Measurements from ENCODE around the gene SUV39H1. TPM values are rescaled to one million over a fixed set of nuclear protein-coding genes. Genes with fewer than 3 reads are reported as not detected.
"Not testable (repeated sequence)": the region's sequence is repeated elsewhere in the genome, so short reads cannot be mapped to it uniquely, and the experiment has no call there.

SUV39H1 gene
- total and polyA plus RNA-seq, 2 donors from 2014 or later: 2.8 to 5.0 TPM

DNA sequence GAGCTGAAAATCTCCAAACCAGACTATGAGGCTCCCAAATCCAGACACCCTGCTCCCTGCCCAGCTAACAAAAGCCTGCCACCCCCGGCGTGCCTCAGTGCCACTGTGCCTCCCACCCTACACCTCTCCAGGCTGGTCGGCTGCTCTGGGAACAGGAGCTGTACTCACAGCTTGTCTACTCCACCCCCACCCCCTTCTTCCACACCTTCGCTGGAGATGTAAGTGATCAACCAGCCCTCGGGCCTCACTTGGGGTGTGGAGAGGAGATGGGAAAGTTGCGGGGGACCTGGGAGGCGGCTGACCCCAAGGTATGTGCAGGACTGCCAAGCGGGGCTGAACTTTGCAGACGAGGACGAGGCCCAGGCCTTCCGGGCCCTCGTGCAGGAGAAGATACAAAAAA lies 11.1 kb upstream of the SUV39H1 start:
- no peak for FAIRE-seq
- H3K36me3 ChIP-seq (ENCODE audit: control insufficient read depth in 2 of 3, insufficient read depth in 3 of 3, low read length in 3 of 3): no peaks in the 10 kb centered on the region
- no peak overlapping the region for H3K9ac ChIP-seq (ENCODE audit: low read length in 3 of 3)
- no peak overlapping the region for H3K27ac ChIP-seq (ENCODE audit: low read depth in 2 of 2, low read length in 2 of 2)
- intact Hi-C loops (cut with DNase I): no loop called here
- DNase-seq: no peak
- no peak overlapping the region for H3K4me3 ChIP-seq (ENCODE audit: low read length in 3 of 3)
- no peaks in the 10 kb centered on the region for H3K27me3 ChIP-seq (ENCODE audit: control insufficient read depth, insufficient read depth, low read length)
- TF ChIP-seq CTCF (IDR thresholded peaks at IDR 0.05; ENCODE audit: borderline replicate concordance, extremely low read depth, insufficient read depth): no peak
- no peaks in the 10 kb centered on the region for H3K4me1 ChIP-seq (ENCODE audit: control insufficient read depth in 2 of 3, insufficient read depth in 2 of 3, low read depth in 1 of 3, low read length in 3 of 3)
- no peaks in the 10 kb centered on the region for H3K9me3 ChIP-seq (ENCODE audit: control insufficient read depth in 2 of 3, insufficient read depth in 1 of 3, low read length in 3 of 3)

DNA sequence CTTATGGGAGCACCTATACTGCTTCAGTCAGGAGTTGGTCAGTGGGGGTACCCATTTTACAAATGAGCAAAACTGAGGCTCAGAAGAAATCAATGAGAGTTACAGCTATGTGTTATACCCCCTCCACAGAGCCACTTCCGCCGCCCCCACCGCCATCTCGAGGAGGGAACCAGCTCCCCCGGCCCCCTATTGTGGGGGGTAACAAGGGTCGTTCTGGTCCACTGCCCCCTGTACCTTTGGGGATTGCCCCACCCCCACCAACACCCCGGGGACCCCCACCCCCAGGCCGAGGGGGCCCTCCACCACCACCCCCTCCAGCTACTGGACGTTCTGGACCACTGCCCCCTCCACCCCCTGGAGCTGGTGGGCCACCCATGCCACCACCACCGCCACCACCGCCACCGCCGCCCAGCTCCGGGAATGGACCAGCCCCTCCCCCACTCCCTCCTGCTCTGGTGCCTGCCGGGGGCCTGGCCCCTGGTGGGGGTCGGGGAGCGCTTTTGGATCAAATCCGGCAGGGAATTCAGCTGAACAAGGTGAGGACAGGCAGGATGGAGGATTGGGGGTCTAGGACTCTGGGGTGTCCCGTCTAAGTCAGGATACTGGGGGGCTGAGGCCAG lies 7.9 kb upstream of the SUV39H1 start:
- no peak overlapping the region for H3K27ac ChIP-seq (ENCODE audit: low read depth in 2 of 2, low read length in 2 of 2)
- H3K36me3 ChIP-seq (ENCODE audit: control insufficient read depth in 2 of 3, insufficient read depth in 3 of 3, low read length in 3 of 3): no peaks in the 10 kb centered on the region
- no peak overlapping the region for H3K9ac ChIP-seq (ENCODE audit: low read length in 3 of 3)
- no peaks in the 10 kb centered on the region for H3K27me3 ChIP-seq (ENCODE audit: control insufficient read depth, insufficient read depth, low read length)
- H3K4me1 ChIP-seq (ENCODE audit: control insufficient read depth in 2 of 3, insufficient read depth in 2 of 3, low read depth in 1 of 3, low read length in 3 of 3): no peaks in the 10 kb centered on the region
- no peak overlapping the region for H3K4me3 ChIP-seq (ENCODE audit: low read length in 3 of 3)
- no peaks in the 10 kb centered on the region for H3K9me3 ChIP-seq (ENCODE audit: control insufficient read depth in 2 of 3, insufficient read depth in 1 of 3, low read length in 3 of 3)
- intact Hi-C loops (cut with DNase I): no loop called here
- DNase-seq: peak in 1 of 5 donors; percentile 69
- no peak for TF ChIP-seq CTCF (IDR thresholded peaks at IDR 0.05; ENCODE audit: borderline replicate concordance, extremely low read depth, insufficient read depth)
- no peak for FAIRE-seq

- Histone ChIP-seq H3K27me3 (ENCODE audit: control insufficient read depth, insufficient read depth, low read length) (no peaks in the 10 kb centered on the region), H3K36me3 (ENCODE audit: control insufficient read depth in 2 of 3, insufficient read depth in 3 of 3, low read length in 3 of 3) (no peaks in the 10 kb centered on the region), H3K4me1 (ENCODE audit: control insufficient read depth in 2 of 3, insufficient read depth in 2 of 3, low read depth in 1 of 3, low read length in 3 of 3) (no peaks in the 10 kb centered on the region), H3K27ac (ENCODE audit: low read depth in 2 of 2, low read length in 2 of 2) (no peak overlapping the region), H3K4me3 (ENCODE audit: low read length in 3 of 3) (no peak overlapping the region), H3K9ac (ENCODE audit: low read length in 3 of 3) (no peak overlapping the region), H3K9me3 (ENCODE audit: control insufficient read depth in 2 of 3, insufficient read depth in 1 of 3, low read length in 3 of 3) (no peaks in the 10 kb centered on the region)
- intact Hi-C loops (cut with DNase I): no loop called here
- FAIRE-seq (no peak), DNase-seq (no peak)
- TF ChIP-seq CTCF (IDR thresholded peaks at IDR 0.05; ENCODE audit: borderline replicate concordance, extremely low read depth, insufficient read depth): no peak
Observed at GRCh38 chrX:48689208-48689920, 7.2 kb upstream of the SUV39H1 start.

DNA sequence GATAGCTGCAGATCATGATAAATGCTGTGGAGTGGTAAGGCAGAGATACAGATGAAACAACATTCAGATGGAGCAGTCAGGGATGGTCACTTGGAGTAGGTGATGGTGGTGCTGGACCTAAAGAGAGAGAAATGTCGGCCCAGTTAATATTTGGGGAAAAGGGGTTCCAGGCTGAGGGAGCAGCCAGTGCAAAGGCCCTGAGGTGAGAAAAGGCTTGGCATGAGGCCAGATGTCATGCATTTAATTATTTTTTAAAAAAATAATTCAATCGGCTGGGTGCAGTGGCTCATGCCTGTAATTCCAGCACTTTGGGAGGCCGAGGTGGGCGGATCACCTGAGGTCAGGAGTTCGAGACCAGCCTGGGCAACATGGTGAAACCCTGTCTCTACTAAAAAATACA lies 4.8 kb upstream of the SUV39H1 start:
- H3K9ac ChIP-seq (ENCODE audit: low read length in 3 of 3); intact Hi-C loops (cut with DNase I); H3K4me1 ChIP-seq (ENCODE audit: control insufficient read depth in 2 of 3, insufficient read depth in 2 of 3, low read depth in 1 of 3, low read length in 3 of 3); H3K27me3 ChIP-seq (ENCODE audit: control insufficient read depth, insufficient read depth, low read length); DNase-seq; H3K27ac ChIP-seq (ENCODE audit: low read depth in 2 of 2, low read length in 2 of 2); H3K9me3 ChIP-seq (ENCODE audit: control insufficient read depth in 2 of 3, insufficient read depth in 1 of 3, low read length in 3 of 3); FAIRE-seq; H3K36me3 ChIP-seq (ENCODE audit: control insufficient read depth in 2 of 3, insufficient read depth in 3 of 3, low read length in 3 of 3); H3K4me3 ChIP-seq (ENCODE audit: low read length in 3 of 3): not testable (repeated sequence)
